ENCODE measurements around the gene CNGB1.
"Not testable (repeated sequence)": the region's sequence is repeated elsewhere in the genome, so short reads cannot be mapped to it uniquely, and the experiment has no call there.

Gene CNGB1

GRCh38 chr16:57951204-57951960 is 19.5 kb downstream of the CNGB1 start:
- no peak for DNase-seq

GRCh38 chr16:57950382-57950781 is 20.5 kb downstream of the CNGB1 start:
- no peak for DNase-seq

- DNase-seq, result no peak
These were observed 21.2 kb downstream of the CNGB1 start for GRCh38 chr16:57949595-57950238.

GRCh38 chr16:57949013-57949412 is 21.9 kb downstream of the CNGB1 start:
- no peak for DNase-seq

GRCh38 chr16:57948027-57948426 is 22.9 kb downstream of the CNGB1 start:
- DNase-seq, result no peak

GRCh38 chr16:57947261-57947660 is 23.7 kb downstream of the CNGB1 start:
- no peak for DNase-seq

- no peak for DNase-seq
These were observed 24.6 kb downstream of the CNGB1 start for GRCh38 chr16:57946181-57946801.

GRCh38 chr16:57945740-57946138 is 25.2 kb downstream of the CNGB1 start:
- no peak for DNase-seq

- no peak for DNase-seq
These were observed 25.8 kb downstream of the CNGB1 start for GRCh38 chr16:57944970-57945739.

GRCh38 chr16:57943381-57943780 is 27.5 kb downstream of the CNGB1 start:
- not testable (repeated sequence) for DNase-seq

GRCh38 chr16:57941901-57942300 is 29.0 kb downstream of the CNGB1 start:
- not testable (repeated sequence) for DNase-seq

- DNase-seq, result no peak
These were observed 29.8 kb downstream of the CNGB1 start for GRCh38 chr16:57941016-57941664.

- DNase-seq, result no peak
These were observed 30.5 kb downstream of the CNGB1 start for GRCh38 chr16:57940382-57940966.

GRCh38 chr16:57939872-57940224 is 31.1 kb downstream of the CNGB1 start:
- no peak for DNase-seq

GRCh38 chr16:57938936-57939871 is 31.7 kb downstream of the CNGB1 start:
- no peak for DNase-seq

GRCh38 chr16:57938484-57938883 is 32.4 kb downstream of the CNGB1 start:
- no peak for DNase-seq

GRCh38 chr16:57937861-57938260 is 33.1 kb downstream of the CNGB1 start:
- no peak for DNase-seq

GRCh38 chr16:57935904-57936303 is 35.0 kb downstream of the CNGB1 start:
- no peak for DNase-seq

GRCh38 chr16:57930533-57930932 is 40.4 kb downstream of the CNGB1 start:
- no peak for DNase-seq

GRCh38 chr16:57929250-57929649 is 41.7 kb downstream of the CNGB1 start:
- DNase-seq, result no peak

- DNase-seq, result no peak
These were observed 44.9 kb downstream of the CNGB1 start for GRCh38 chr16:57926041-57926440.
